ENCODE measurements around the gene PDE12.

GRCh38 chr3:57596495-57597126 is 40.5 kb downstream of the PDE12 start:
- TF ChIP-seq CTCF (IDR thresholded peaks at IDR 0.05) (no peak), POLR2A (IDR thresholded peaks at IDR 0.05) (no peak)
